ENCODE measurements around the gene SYT4. TPM values are rescaled to one million over a fixed set of nuclear protein-coding genes. Genes with fewer than 3 reads are reported as not detected.

The SYT4 gene
- total and polyA plus RNA-seq, 2 of the 8 experiments (the other 6 are each of a cell fraction or from before 2014, with no cell fraction given): 2.4 to 10.2 TPM

DNA sequence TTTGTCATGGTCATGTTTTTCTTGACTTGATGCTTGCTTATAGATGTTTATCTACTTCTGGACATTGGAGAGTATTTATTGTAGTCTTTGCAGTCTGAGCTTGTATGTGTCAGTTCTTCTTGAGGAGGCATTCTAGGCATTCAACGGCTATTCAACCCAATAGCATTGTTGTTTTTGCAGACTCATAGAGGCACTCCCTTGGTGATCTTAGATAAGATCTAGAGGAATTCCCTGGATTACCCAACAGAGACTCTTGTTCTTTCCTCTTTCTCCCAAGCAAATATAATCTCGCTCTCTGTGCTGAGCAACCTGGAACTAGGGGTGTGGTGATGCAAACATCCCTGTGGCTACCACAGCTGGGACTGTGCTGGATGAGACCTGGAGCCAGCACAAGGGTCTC lies 40.4 kb downstream of the SYT4 start:
- H3K79me1 ChIP-seq (ENCODE audit: low read depth, low read length): no peaks in the 10 kb centered on the region
- H2BK120ac ChIP-seq (replicated peaks; ENCODE audit: low read depth, low read length): no peak overlapping the region
- no peaks in the 10 kb centered on the region; a peak in 1 of 4 replicates for H3K9me3 ChIP-seq (ENCODE audit: insufficient read depth in 2 of 2, low read depth in 1 of 2, low read length in 1 of 2)
- H4K20me1 ChIP-seq (replicated peaks in 1 of 2; ENCODE audit: control insufficient read depth in 1 of 2, insufficient read depth in 2 of 2, low read length in 2 of 2): no peaks in the 10 kb centered on the region
- H4K91ac ChIP-seq (replicated peaks; ENCODE audit: insufficient read length, low read length): no peak overlapping the region
- no peak overlapping the region for H3K4me3 ChIP-seq (ENCODE audit: extremely low read depth in 1 of 4, insufficient read depth in 2 of 4, low read depth in 3 of 4, low read length in 4 of 4)
- H3K23me2 ChIP-seq (ENCODE audit: low read depth, low read length): no peaks in the 10 kb centered on the region; the same call in 1 of the 2 replicates
- no peak overlapping the region for H3K9ac ChIP-seq (replicated peaks in 1 of 4; ENCODE audit: extremely low read depth in 1 of 4, low read depth in 3 of 4, low read length in 3 of 4)
- no peaks in the 10 kb centered on the region for H3K4me1 ChIP-seq (replicated peaks in 1 of 4; ENCODE audit: control insufficient read depth in 3 of 4, insufficient read depth in 4 of 4, low read length in 3 of 4)
- no peak overlapping the region for H4K8ac ChIP-seq (ENCODE audit: extremely low read depth, insufficient read depth, low read length)
- H2AK5ac ChIP-seq (ENCODE audit: low read depth, low read length): no peak overlapping the region
- no peak overlapping the region for H2BK5ac ChIP-seq (ENCODE audit: low read depth, low read length)
- H4K5ac ChIP-seq (ENCODE audit: insufficient read length, low read depth, low read length): no peak overlapping the region
- no peaks in the 10 kb centered on the region for H3K79me2 ChIP-seq (ENCODE audit: control insufficient read depth in 1 of 2, insufficient read depth in 2 of 2, low read length in 2 of 2)
- H3K18ac ChIP-seq (ENCODE audit: extremely low read depth, low read length): no peak overlapping the region
- H3K36me3 ChIP-seq (ENCODE audit: control insufficient read depth in 2 of 4, insufficient read depth in 4 of 4, low read length in 3 of 4): no peaks in the 10 kb centered on the region
- H2BK12ac ChIP-seq (ENCODE audit: low read depth, low read length): no peak overlapping the region
- no peaks in the 10 kb centered on the region for H3K27me3 ChIP-seq (replicated peaks in 1 of 4; ENCODE audit: control insufficient read depth in 3 of 4, extremely low read depth in 1 of 4, insufficient read depth in 3 of 4, low read length in 3 of 4)
- H3K27ac ChIP-seq (ENCODE audit: low read depth, low read length): no peak overlapping the region
- no peak for DNase-seq (ENCODE audit: low read depth in 1 of 2, low spot score in 2 of 2)
- no peak overlapping the region for H2BK20ac ChIP-seq (ENCODE audit: low read length)
- 0 out of 2 replicates have a peak overlapping the region, but pooled peaks have one; percentile 61 for H2BK15ac ChIP-seq (ENCODE audit: low read length)
- CTCF ChIA-PET (ENCODE audit: partially characterized antibody): no interaction called here
- no peak overlapping the region for H3K4ac ChIP-seq (replicated peaks; ENCODE audit: insufficient read length, low read depth, low read length)
- 93% methylated on average over 2 of the region's 2 CpGs; no CpG with 5 or more reads in 1 of the 2 experiments for WGBS, 2 experiments (ENCODE audit: extremely low coverage in 1 of 2, insufficient coverage in 1 of 2, insufficient read length in 1 of 2, insufficient replicate concordance in 2 of 2, low coverage in 1 of 2, low lambda C conversion rate in 2 of 2, missing lambda C conversion rate in 1 of 2)
- H3K4me2 ChIP-seq (ENCODE audit: insufficient read depth in 1 of 2, low read depth in 2 of 2, low read length in 2 of 2): no peak overlapping the region
- FAIRE-seq: no peak
- no peak overlapping the region for H3K56ac ChIP-seq (replicated peaks; ENCODE audit: insufficient read length, low read depth, low read length)
- no peak overlapping the region for H3K23ac ChIP-seq (ENCODE audit: insufficient read length)
- H3K14ac ChIP-seq (ENCODE audit: insufficient read length): no peak overlapping the region
- H2AFZ ChIP-seq (ENCODE audit: low read length): no peak overlapping the region
- POLR2A ChIA-PET (ENCODE audit: partially characterized antibody): no interaction called here

Measured in H1 (cell line).